ENCODE measurements around the gene GAR1. TPM values are rescaled to one million over a fixed set of nuclear protein-coding genes. Genes with fewer than 3 reads are reported as not detected.
"Not testable (repeated sequence)": the region's sequence is repeated elsewhere in the genome, so short reads cannot be mapped to it uniquely, and the experiment has no call there.

The GAR1 gene
- 8.6 TPM for total RNA-seq
- long read RNA-seq, partial matches to known transcripts, result 0 of 2 reads
- long read RNA-seq, other reads (novel, unspliced or antisense), result 1 of 2 reads

- DNase-seq, result peak; percentile 87
- no peak for TF ChIP-seq CTCF (IDR thresholded peaks at IDR 0.05; ENCODE audit: borderline replicate concordance)
- Histone ChIP-seq H3K4me1 (peaks cover 32% of the 10 kb centered on the region), H3K9me3 (replicated peaks) (no peaks in the 10 kb centered on the region), H3K27me3 (ENCODE audit: low read depth) (no peaks in the 10 kb centered on the region), H3K4me3 (peak within 1 kb of the TSS; percentile 92), H3K36me3 (peaks cover 11% of the 10 kb centered on the region), H3K27ac (replicated peaks) (peak within 1 kb of the TSS; percentile 90)
- intact Hi-C loops (cut with micrococcal nuclease), result no loop called here
Observed at GRCh38 chr4:109815151-109816081, at the start of gene GAR1. Gene GAR1 (plus strand): TSS chr4:109815762. CDS start chr4:109816165, 403 bp downstream.

- H3K4me1 ChIP-seq; H3K27ac ChIP-seq (replicated peaks); H3K9me3 ChIP-seq (replicated peaks); intact Hi-C loops (cut with micrococcal nuclease); H3K4me3 ChIP-seq; H3K36me3 ChIP-seq; H3K27me3 ChIP-seq (ENCODE audit: low read depth); DNase-seq: not testable (repeated sequence)
Observed at GRCh38 chr4:109782092-109782491, 33.5 kb upstream of the GAR1 start.

- H3K4me3 ChIP-seq, result no peak overlapping the region
- intact Hi-C loops (cut with micrococcal nuclease), result no loop called here
- no peaks in the 10 kb centered on the region for H3K27me3 ChIP-seq (ENCODE audit: low read depth)
- no peak for TF ChIP-seq CTCF (IDR thresholded peaks at IDR 0.05; ENCODE audit: borderline replicate concordance)
- no peaks in the 10 kb centered on the region for H3K4me1 ChIP-seq
- H3K27ac ChIP-seq (replicated peaks), result no peak overlapping the region
- H3K9me3 ChIP-seq (replicated peaks), result peaks cover 3% of the 10 kb centered on the region
- H3K36me3 ChIP-seq, result no peaks in the 10 kb centered on the region
- no peak for DNase-seq
Observed at GRCh38 chr4:109786846-109787245, 28.7 kb upstream of the GAR1 start.

GRCh38 chr4:109787807-109788206 is 27.8 kb upstream of the GAR1 start:
- no peak for TF ChIP-seq CTCF (IDR thresholded peaks at IDR 0.05; ENCODE audit: borderline replicate concordance)

GRCh38 chr4:109795059-109795458 is 20.5 kb upstream of the GAR1 start:
- no peak for DNase-seq
- H3K36me3 ChIP-seq, result no peaks in the 10 kb centered on the region
- H3K4me3 ChIP-seq, result no peak overlapping the region
- intact Hi-C loops (cut with micrococcal nuclease), result no loop called here
- H3K4me1 ChIP-seq, result no peaks in the 10 kb centered on the region
- TF ChIP-seq CTCF (IDR thresholded peaks at IDR 0.05; ENCODE audit: borderline replicate concordance), result no peak
- peaks cover 53% of the 10 kb centered on the region for H3K9me3 ChIP-seq (replicated peaks)
- no peak overlapping the region for H3K27ac ChIP-seq (replicated peaks)
- no peaks in the 10 kb centered on the region for H3K27me3 ChIP-seq (ENCODE audit: low read depth)

More at GRCh38 chr4:109787807-109788206, 27.8 kb upstream of the GAR1 start:
- no peaks in the 10 kb centered on the region for H3K4me1 ChIP-seq
- H3K36me3 ChIP-seq, result no peaks in the 10 kb centered on the region
- intact Hi-C loops (cut with micrococcal nuclease), result no loop called here
- H3K9me3 ChIP-seq (replicated peaks), result peaks cover 5% of the 10 kb centered on the region
- no peak overlapping the region for H3K27ac ChIP-seq (replicated peaks)
- no peaks in the 10 kb centered on the region for H3K27me3 ChIP-seq (ENCODE audit: low read depth)
- no peak overlapping the region for H3K4me3 ChIP-seq
- DNase-seq, result no peak

GRCh38 chr4:109798866-109799265 is 16.7 kb upstream of the GAR1 start:
- TF ChIP-seq CTCF (IDR thresholded peaks at IDR 0.05; ENCODE audit: borderline replicate concordance), result no peak
- DNase-seq, result no peak
- Histone ChIP-seq H3K4me3 (no peak overlapping the region), H3K9me3 (replicated peaks) (peaks cover 41% of the 10 kb centered on the region), H3K27me3 (ENCODE audit: low read depth) (no peaks in the 10 kb centered on the region), H3K36me3 (no peaks in the 10 kb centered on the region), H3K27ac (replicated peaks) (no peak overlapping the region), H3K4me1 (peaks cover 5% of the 10 kb centered on the region)
- intact Hi-C loops (cut with micrococcal nuclease), result no loop called here

Measured in left ventricle myocardium inferior (tissue), 1 donor.